ENCODE measurements around the gene TECTA. TPM values are rescaled to one million over a fixed set of nuclear protein-coding genes. Genes with fewer than 3 reads are reported as not detected.

Gene TECTA
- total and polyA plus RNA-seq, 2 donors = 0.62 to 0.85 TPM

Other genes starting within 250 kb of the TECTA start
- gene TBCEL, start 77.1 kb upstream of the TECTA start, total RNA-seq = 57.0 TPM
- gene TBCEL, start 77.1 kb upstream of the TECTA start, polyA plus RNA-seq = 12.1 TPM
- 77.1 TPM for gene SC5D, start 191.5 kb downstream of the TECTA start, total RNA-seq
- gene SC5D, start 191.5 kb downstream of the TECTA start, polyA plus RNA-seq = 27.8 TPM

Data from urinary bladder (tissue), 2 donors.